Measurements from ENCODE around the gene ANKMY1. TPM values are rescaled to one million over a fixed set of nuclear protein-coding genes. Genes with fewer than 3 reads are reported as not detected.

ANKMY1 gene
- total and polyA plus RNA-seq, 2 experiments from 2014 or later = 5.1 to 10.1 TPM

DNA sequence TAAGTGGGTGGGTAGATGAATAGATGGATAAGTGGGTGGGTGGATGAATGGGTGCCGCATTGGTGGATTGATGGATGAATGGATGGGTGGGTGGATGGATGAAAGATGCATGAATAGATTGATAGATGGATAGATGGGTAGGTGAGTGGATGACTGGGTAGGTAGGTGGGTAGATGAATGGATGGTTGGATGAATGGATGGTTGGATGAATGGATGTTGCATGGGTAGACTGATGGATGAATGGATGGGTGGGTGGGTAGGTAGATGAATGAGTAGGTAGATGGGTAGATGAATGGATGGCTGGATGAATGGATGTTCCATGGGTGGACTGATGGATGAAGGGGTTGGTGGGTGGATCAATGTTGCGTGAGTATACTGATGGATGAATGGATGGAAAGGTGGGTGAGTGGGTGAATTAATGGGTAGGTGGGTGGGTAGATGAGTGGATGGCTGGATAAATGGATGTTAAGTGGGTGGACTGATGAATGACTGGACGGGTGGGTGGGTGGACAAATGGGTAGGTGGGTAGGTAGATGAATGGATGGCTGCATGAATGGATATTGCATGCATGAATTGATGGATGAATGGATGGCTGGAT, 30.5 kb downstream of the ANKMY1 start:
- Histone ChIP-seq H3K4me3 (no peak overlapping the region), H3K9me3 (ENCODE audit: low read depth) (no peaks in the 10 kb centered on the region), H2AFZ (no peak overlapping the region), H3K4me2 (ENCODE audit: unreplicated experiment) (no peak overlapping the region), H3K27ac (no peak overlapping the region), H3K4me1 (ENCODE audit: insufficient read depth) (no peaks in the 10 kb centered on the region), H3K9me2 (ENCODE audit: insufficient read depth) (no peaks in the 10 kb centered on the region), H4K20me1 (ENCODE audit: insufficient read depth) (no peaks in the 10 kb centered on the region), H3F3A (ENCODE audit: insufficient read depth) (0 out of 2 replicates have a peak, but pooled peaks cover 4% of the 10 kb centered on the region), H3K27me3 (replicated peaks; ENCODE audit: insufficient read depth) (no peaks in the 10 kb centered on the region), H3K79me2 (ENCODE audit: insufficient read depth) (no peaks in the 10 kb centered on the region), H3K36me3 (ENCODE audit: low read depth) (peaks cover 10% of the 10 kb centered on the region), H3K9ac (no peak overlapping the region)
- in situ Hi-C loops (cut with MboI) = no loop called here
- 80 to 89% methylated on average over 2 to 3 of the region's 3 CpGs for WGBS, 2 experiments (ENCODE audit: low coverage in 1 of 2, low lambda C conversion rate in 2 of 2, missing lambda C conversion rate in 2 of 2)
- DNase-seq = no peak
- TF ChIP-seq EZH2phosphoT487 (IDR thresholded peaks at IDR 0.05; ENCODE audit: insufficient read depth, low read depth) (no peak), EZH2 (IDR thresholded peaks at IDR 0.05; ENCODE audit: insufficient read depth, poor library complexity, severe bottlenecking) (no peak)

DNA sequence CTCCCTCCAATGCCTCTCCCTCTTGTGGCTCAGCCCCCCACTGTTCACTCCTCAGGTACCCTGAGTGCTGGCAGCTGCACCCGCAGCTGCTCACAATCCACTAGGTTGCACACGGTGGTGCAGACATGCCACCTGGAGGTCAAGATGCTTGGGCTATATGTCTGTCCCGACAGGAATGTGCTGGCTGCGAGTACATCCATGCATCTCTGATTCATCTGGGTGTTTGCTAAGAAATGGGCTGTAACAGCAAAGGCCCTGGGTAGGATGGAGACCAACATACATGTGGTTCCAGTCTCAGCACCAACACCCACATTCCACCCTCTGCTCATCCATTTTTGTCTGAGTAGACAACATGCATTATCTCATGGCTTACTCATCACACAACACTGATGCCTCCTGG, 31.3 kb downstream of the ANKMY1 start:
- DNase-seq = no peak
- H3K4me2 ChIP-seq (ENCODE audit: unreplicated experiment) = no peak overlapping the region

DNA sequence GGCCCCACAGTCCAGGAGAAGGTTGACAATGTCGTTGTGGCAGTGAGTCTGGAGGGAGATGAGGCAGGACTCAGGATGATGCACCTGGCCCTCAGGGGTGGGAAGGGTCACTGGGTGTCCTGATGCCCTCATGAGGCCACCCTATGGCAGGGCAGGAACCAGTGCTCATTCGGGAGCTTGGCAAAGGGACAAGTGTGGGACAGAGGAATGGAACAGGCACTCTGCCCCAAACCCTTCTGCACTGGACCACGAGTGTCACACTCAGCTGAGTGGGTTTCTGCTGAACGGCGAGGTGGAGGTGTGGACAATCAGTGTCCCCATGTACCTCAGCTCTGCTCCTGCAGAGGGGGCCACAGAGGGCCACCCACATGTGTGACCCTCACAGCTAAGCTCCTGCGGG, 32.0 kb downstream of the ANKMY1 start:
- H3K9me2 ChIP-seq (ENCODE audit: insufficient read depth) = no peaks in the 10 kb centered on the region
- no peaks in the 10 kb centered on the region for H3K9me3 ChIP-seq (ENCODE audit: low read depth)
- no peak for DNase-seq
- H3K4me3 ChIP-seq = no peak overlapping the region
- H3K79me2 ChIP-seq (ENCODE audit: insufficient read depth) = no peaks in the 10 kb centered on the region
- H3K4me2 ChIP-seq (ENCODE audit: unreplicated experiment) = no peak overlapping the region
- H2AFZ ChIP-seq = no peak overlapping the region
- H3F3A ChIP-seq (ENCODE audit: insufficient read depth) = no peaks in the 10 kb centered on the region
- no peaks in the 10 kb centered on the region for H3K27me3 ChIP-seq (replicated peaks; ENCODE audit: insufficient read depth)
- TF ChIP-seq EZH2phosphoT487 (IDR thresholded peaks at IDR 0.05; ENCODE audit: insufficient read depth, low read depth) (no peak), EZH2 (IDR thresholded peaks at IDR 0.05; ENCODE audit: insufficient read depth, poor library complexity, severe bottlenecking) (no peak)
- in situ Hi-C loops (cut with MboI) = no loop called here
- 88 to 94% methylated on average over 6 of the region's 6 CpGs for WGBS, 2 experiments (ENCODE audit: low coverage in 1 of 2, low lambda C conversion rate in 2 of 2, missing lambda C conversion rate in 2 of 2)
- no peak overlapping the region for H3K9ac ChIP-seq
- no peaks in the 10 kb centered on the region for H3K4me1 ChIP-seq (ENCODE audit: insufficient read depth)
- H3K36me3 ChIP-seq (ENCODE audit: low read depth) = no peaks in the 10 kb centered on the region
- H3K27ac ChIP-seq = no peak overlapping the region
- H4K20me1 ChIP-seq (ENCODE audit: insufficient read depth) = no peaks in the 10 kb centered on the region

More for the DNA sequence above, 31.3 kb downstream of the ANKMY1 start:
- Histone ChIP-seq H3K9me2 (ENCODE audit: insufficient read depth) (no peaks in the 10 kb centered on the region), H3K4me1 (ENCODE audit: insufficient read depth) (no peaks in the 10 kb centered on the region), H3K4me3 (no peak overlapping the region), H3K27me3 (replicated peaks; ENCODE audit: insufficient read depth) (no peaks in the 10 kb centered on the region), H3K9ac (no peak overlapping the region), H2AFZ (no peak overlapping the region), H3F3A (ENCODE audit: insufficient read depth) (no peaks in the 10 kb centered on the region), H4K20me1 (ENCODE audit: insufficient read depth) (no peaks in the 10 kb centered on the region), H3K27ac (no peak overlapping the region), H3K36me3 (ENCODE audit: low read depth) (peaks cover 5% of the 10 kb centered on the region), H3K9me3 (ENCODE audit: low read depth) (no peaks in the 10 kb centered on the region), H3K79me2 (ENCODE audit: insufficient read depth) (no peaks in the 10 kb centered on the region)
- TF ChIP-seq EZH2 (IDR thresholded peaks at IDR 0.05; ENCODE audit: insufficient read depth, poor library complexity, severe bottlenecking) (no peak), EZH2phosphoT487 (IDR thresholded peaks at IDR 0.05; ENCODE audit: insufficient read depth, low read depth) (no peak)
- in situ Hi-C loops (cut with MboI) = no loop called here
- WGBS, 2 experiments (ENCODE audit: low coverage in 1 of 2, low lambda C conversion rate in 2 of 2, missing lambda C conversion rate in 2 of 2) = 73 to 98% methylated on average over 3 to 4 of the region's 4 CpGs

GRCh38 chr2:240524963-240525718, 32.6 kb downstream of the ANKMY1 start:
- Histone ChIP-seq H3F3A (ENCODE audit: insufficient read depth) (no peaks in the 10 kb centered on the region), H3K4me2 (ENCODE audit: unreplicated experiment) (no peak overlapping the region), H3K36me3 (ENCODE audit: low read depth) (no peaks in the 10 kb centered on the region), H3K27ac (no peak overlapping the region), H2AFZ (no peak overlapping the region), H3K9me2 (ENCODE audit: insufficient read depth) (no peaks in the 10 kb centered on the region), H3K9me3 (ENCODE audit: low read depth) (no peaks in the 10 kb centered on the region), H3K27me3 (replicated peaks; ENCODE audit: insufficient read depth) (no peaks in the 10 kb centered on the region), H3K4me1 (ENCODE audit: insufficient read depth) (no peaks in the 10 kb centered on the region), H3K9ac (no peak overlapping the region), H4K20me1 (ENCODE audit: insufficient read depth) (no peaks in the 10 kb centered on the region), H3K4me3 (no peak overlapping the region), H3K79me2 (ENCODE audit: insufficient read depth) (no peaks in the 10 kb centered on the region)
- 77 to 80% methylated on average over 8 of the region's 8 CpGs for WGBS, 2 experiments (ENCODE audit: low coverage in 1 of 2, low lambda C conversion rate in 2 of 2, missing lambda C conversion rate in 2 of 2)
- TF ChIP-seq EZH2 (IDR thresholded peaks at IDR 0.05; ENCODE audit: insufficient read depth, poor library complexity, severe bottlenecking) (no peak), EZH2phosphoT487 (IDR thresholded peaks at IDR 0.05; ENCODE audit: insufficient read depth, low read depth) (no peak)
- DNase-seq = no peak
- in situ Hi-C loops (cut with MboI) = no loop called here
